Ishikawa (cell line): ENCODE measurements around the gene ERGIC2.

ENCODE experiments used
- CEBPB ChIP-seq: IDR thresholded peaks from 2 replicates; pipeline ENCODE4 v1.6.1; 2012
- CREB1 ChIP-seq: IDR thresholded peaks from 2 replicates; pipeline ENCODE4 v1.6.1; 2012; ENCODE audit warnings: low read depth
- EGR1 ChIP-seq: IDR thresholded peaks from 2 replicates; pipeline ENCODE4 v1.6.1; 2012
- EP300 ChIP-seq: IDR thresholded peaks from 2 replicates; pipeline ENCODE4 v1.6.1; 2012; ENCODE audit warnings: borderline replicate concordance
- FOXM1 ChIP-seq: IDR thresholded peaks from 2 replicates; pipeline ENCODE4 v1.6.1; 2012; ENCODE audit warnings: low read depth, borderline replicate concordance
- NFIC ChIP-seq: IDR thresholded peaks from 2 replicates; pipeline ENCODE4 v1.6.1; 2012
- RAD21 ChIP-seq: IDR thresholded peaks from 2 replicates; pipeline ENCODE4 v1.6.1; 2012; ENCODE audit warnings: low read depth
- TAF1 ChIP-seq: IDR thresholded peaks from 2 replicates; pipeline ENCODE4 v1.6.1; 2012; ENCODE audit warnings: low read depth, mild to moderate bottlenecking
- TCF12 ChIP-seq: IDR thresholded peaks from 2 replicates; pipeline ENCODE4 v1.6.1; 2012; ENCODE audit warnings: low read depth
- TEAD4 ChIP-seq: IDR thresholded peaks from 2 replicates; pipeline ENCODE4 v1.6.1; 2012
- YY1 ChIP-seq: IDR thresholded peaks from 2 replicates; pipeline ENCODE4 v1.6.1; 2012; ENCODE audit warnings: low read depth
- ZBTB7A ChIP-seq: IDR thresholded peaks from 2 replicates; pipeline ENCODE4 v1.6.1; 2012; ENCODE audit warnings: low read depth
- TF ChIP-seq, protein P1 (sequence below): IDR thresholded peaks from 2 replicates; pipeline ENCODE4 v1.6.1; 2012
- TF ChIP-seq, protein P2 (sequence below): IDR thresholded peaks from 2 replicates; pipeline ENCODE4 v1.6.1; 2012
- TF ChIP-seq, protein P3 (sequence below): IDR thresholded peaks from 2 replicates; pipeline ENCODE4 v1.6.1; 2012; ENCODE audit warnings: low read depth, mild to moderate bottlenecking

The ERGIC2 gene

DNA sequence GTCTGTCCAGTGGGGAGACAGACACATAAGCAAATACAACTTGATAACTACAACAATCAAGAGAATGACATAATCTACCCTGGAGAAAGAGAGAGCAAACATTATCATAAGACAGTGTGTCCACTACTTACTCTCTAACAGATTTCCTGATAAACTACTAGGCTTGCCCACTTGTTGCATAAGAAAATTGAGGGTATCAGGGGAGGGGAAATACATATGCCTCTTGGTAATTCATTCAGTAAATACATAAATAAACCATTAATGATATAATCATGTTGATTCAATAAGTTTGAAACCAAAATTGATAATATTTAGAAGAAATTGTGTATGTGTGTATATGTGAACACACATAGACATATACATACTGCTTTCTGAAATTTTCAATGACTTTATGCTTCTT, 76.6 kb downstream of the ERGIC2 start:
- TF ChIP-seq ZBTB7A (no peak), YY1 (no peak), EGR1 (no peak), TAF1 (no peak), RAD21 (no peak)
- TF ChIP-seq, protein P1, sequence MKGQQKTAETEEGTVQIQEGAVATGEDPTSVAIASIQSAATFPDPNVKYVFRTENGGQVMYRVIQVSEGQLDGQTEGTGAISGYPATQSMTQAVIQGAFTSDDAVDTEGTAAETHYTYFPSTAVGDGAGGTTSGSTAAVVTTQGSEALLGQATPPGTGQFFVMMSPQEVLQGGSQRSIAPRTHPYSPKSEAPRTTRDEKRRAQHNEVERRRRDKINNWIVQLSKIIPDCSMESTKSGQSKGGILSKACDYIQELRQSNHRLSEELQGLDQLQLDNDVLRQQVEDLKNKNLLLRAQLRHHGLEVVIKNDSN, result no peak
- TF ChIP-seq, protein P2, sequence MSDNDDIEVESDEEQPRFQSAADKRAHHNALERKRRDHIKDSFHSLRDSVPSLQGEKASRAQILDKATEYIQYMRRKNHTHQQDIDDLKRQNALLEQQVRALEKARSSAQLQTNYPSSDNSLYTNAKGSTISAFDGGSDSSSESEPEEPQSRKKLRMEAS, result no peak
- TF ChIP-seq, protein P3, sequence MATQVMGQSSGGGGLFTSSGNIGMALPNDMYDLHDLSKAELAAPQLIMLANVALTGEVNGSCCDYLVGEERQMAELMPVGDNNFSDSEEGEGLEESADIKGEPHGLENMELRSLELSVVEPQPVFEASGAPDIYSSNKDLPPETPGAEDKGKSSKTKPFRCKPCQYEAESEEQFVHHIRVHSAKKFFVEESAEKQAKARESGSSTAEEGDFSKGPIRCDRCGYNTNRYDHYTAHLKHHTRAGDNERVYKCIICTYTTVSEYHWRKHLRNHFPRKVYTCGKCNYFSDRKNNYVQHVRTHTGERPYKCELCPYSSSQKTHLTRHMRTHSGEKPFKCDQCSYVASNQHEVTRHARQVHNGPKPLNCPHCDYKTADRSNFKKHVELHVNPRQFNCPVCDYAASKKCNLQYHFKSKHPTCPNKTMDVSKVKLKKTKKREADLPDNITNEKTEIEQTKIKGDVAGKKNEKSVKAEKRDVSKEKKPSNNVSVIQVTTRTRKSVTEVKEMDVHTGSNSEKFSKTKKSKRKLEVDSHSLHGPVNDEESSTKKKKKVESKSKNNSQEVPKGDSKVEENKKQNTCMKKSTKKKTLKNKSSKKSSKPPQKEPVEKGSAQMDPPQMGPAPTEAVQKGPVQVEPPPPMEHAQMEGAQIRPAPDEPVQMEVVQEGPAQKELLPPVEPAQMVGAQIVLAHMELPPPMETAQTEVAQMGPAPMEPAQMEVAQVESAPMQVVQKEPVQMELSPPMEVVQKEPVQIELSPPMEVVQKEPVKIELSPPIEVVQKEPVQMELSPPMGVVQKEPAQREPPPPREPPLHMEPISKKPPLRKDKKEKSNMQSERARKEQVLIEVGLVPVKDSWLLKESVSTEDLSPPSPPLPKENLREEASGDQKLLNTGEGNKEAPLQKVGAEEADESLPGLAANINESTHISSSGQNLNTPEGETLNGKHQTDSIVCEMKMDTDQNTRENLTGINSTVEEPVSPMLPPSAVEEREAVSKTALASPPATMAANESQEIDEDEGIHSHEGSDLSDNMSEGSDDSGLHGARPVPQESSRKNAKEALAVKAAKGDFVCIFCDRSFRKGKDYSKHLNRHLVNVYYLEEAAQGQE, result no peak

DNA sequence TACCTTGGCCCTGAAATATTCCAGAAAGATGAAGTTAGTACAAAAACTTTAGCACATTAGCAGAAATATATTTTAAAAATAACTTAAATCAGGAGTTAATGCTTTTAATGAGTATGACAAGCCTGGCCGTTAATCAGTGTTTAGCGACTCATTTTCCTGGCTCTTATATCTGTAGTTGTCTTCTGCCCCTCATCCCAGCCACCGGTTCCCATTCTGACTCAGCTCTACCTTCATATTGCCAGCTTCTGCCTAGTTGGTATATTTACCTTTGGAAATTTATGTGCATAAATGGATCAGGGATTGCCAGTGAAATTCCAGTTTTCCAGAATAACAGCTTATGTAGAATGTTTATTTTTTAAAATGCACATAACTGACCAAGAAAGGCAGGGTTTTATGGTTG, 79.9 kb downstream of the ERGIC2 start:
- no peak for TF ChIP-seq EP300
- TF ChIP-seq NFIC, result no peak
- TF ChIP-seq TEAD4, result no peak
- TF ChIP-seq, protein P3, result no peak
- TF ChIP-seq FOXM1, result no peak
- TF ChIP-seq YY1, result no peak
- TF ChIP-seq TAF1, result no peak
- TF ChIP-seq EGR1, result no peak
- TF ChIP-seq, protein P1, result no peak
- no peak for TF ChIP-seq CEBPB
- no peak for TF ChIP-seq TCF12
- TF ChIP-seq ZBTB7A, result no peak

DNA sequence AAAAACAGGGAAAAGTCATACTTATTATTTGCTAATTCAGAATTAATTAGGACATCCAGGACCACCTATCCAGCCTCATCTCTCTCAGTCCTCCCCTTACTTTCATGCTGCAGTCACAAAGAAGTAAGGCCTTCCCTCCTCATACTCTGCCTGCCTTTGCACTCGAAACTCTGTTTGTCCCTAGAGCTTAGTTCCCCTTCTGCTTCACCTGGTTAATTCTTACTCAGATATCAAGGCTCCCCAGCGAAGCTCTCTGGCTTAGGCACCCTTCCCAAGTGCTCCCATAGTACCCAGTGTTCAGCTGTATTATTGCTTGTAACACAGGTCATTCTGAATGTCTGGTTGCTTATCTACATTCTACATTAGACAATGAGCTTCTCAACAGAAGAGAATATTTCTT, 81.3 kb downstream of the ERGIC2 start:
- TF ChIP-seq, protein P1, result no peak
- TF ChIP-seq CEBPB (no peak), TAF1 (no peak), RAD21 (no peak), YY1 (no peak), FOXM1 (no peak), TEAD4 (no peak), EP300 (no peak), TCF12 (no peak), CREB1 (no peak), EGR1 (no peak), NFIC (no peak), ZBTB7A (no peak)
- TF ChIP-seq, protein P3, result no peak
- TF ChIP-seq, protein P2, result no peak

DNA sequence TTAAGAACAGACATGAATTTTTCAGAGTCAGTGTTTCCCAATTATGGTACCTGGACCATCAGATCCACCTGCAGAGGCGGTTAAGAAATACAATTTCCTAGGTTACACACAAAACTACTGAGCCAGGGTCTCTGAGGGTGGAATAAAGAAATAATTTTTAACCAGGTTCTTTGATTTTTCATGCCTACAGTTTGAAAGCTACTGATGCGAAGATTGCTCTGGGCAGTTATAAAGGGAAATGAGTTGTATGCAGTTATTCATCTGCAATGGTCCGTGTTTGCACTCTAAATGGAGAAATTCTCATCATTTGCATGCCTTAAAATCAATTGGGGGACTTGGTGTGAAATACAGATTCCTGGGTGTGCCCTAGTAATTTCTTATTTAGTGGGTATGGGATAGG, 89.7 kb downstream of the ERGIC2 start:
- TF ChIP-seq, protein P1, result no peak
- TF ChIP-seq, protein P2, result no peak
- no peak for TF ChIP-seq EGR1
- no peak for TF ChIP-seq ZBTB7A
- TF ChIP-seq NFIC, result no peak
- TF ChIP-seq YY1, result no peak
- TF ChIP-seq RAD21, result no peak
- no peak for TF ChIP-seq TCF12
- no peak for TF ChIP-seq TEAD4
- TF ChIP-seq TAF1, result no peak
- no peak for TF ChIP-seq EP300
